Fibroblast of the aortic adventitia (primary cell): ENCODE data around the gene RPIA. TPM values are rescaled to one million over a fixed set of nuclear protein-coding genes. Genes with fewer than 3 reads are reported as not detected.

ENCODE experiments used
- DNase-seq: peaks from one replicate; pipeline ENCODE4 v3.0.0-alpha.2; 2010; ENCODE audit warnings: low read depth
- H3K4me3 ChIP-seq: 2 replicates; pipeline ENCODE4 v1.5.1; 2011; ENCODE audit warnings: low read depth, mild to moderate bottlenecking, control low read depth, low read length, moderate library complexity
- CTCF ChIP-seq: IDR thresholded peaks from 2 replicates; pipeline ENCODE4 v1.5.1; 2011; ENCODE audit warnings: mild to moderate bottlenecking, low read length, control low read depth, inconsistent platforms; ENCODE audit not compliant: insufficient read depth
- total RNA-seq: library from RNA; depleted of rRNA; stranded (reverse); fragments of >200 nt; gene quantifications from 2 replicates; pipeline ENCODE4 v1.2.3, GENCODE V29; 2012; ENCODE audit warnings: low replicate concordance

The RPIA gene
- total RNA-seq, 1 donor: 7.6 TPM

DNA sequence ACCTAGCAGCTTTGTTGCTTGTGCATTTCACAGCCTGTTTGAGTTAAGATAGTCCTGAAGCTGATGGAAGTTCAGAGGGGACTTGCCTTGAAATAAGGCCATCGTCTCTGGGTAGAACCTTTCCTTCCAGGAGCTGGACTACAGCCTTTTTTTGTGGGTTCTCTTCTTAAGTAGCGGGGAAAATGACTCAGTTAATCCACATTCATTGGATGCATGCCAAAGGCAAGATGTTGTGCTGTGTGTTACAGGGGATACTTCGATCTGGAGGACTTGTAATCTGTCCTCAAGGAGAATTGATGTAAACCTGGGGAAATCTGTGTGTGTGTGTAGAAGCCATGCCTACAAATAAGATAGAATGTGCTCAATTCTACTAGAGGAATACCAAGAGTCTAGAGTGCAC lies 46.8 kb downstream of the RPIA start:
- peak; percentile 72 for DNase-seq
- H3K4me3 ChIP-seq: no peak overlapping the region
- TF ChIP-seq CTCF: no peak

GRCh38 chr2:88739985-88740600 lies 48.6 kb downstream of the RPIA start:
- H3K4me3 ChIP-seq: no peak overlapping the region
- TF ChIP-seq CTCF: peak; percentile 95
- DNase-seq: peak; percentile 83

DNA sequence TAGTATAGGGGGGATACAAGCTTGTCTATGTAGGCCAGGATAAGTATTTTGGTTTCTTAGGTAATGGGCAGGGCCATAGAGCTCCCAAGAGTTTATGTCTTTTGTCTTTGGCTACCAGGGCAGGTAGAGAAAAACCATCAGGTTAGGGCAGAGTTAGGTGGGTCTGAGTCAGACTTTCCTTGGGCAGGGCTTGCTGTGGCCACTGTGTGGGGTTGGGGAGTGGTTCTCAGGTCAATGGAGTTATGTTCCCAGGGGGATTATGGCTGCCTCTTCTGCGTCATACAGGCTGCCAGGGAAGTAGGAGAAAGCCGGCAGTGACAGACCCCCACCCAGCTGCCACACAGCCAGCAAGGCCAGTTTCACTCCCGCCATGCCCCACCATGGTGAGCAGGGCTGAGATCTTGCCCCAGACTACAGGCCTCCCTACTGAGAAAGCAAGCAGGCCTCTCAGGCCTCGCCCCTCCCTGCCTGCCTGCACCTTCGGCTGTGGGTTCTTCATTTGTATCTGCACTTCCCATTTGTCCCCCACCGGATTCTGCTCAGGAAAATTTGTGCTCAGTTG lies 55.5 kb downstream of the RPIA start:
- H3K4me3 ChIP-seq: no peak overlapping the region
- TF ChIP-seq CTCF: no peak
- no peak for DNase-seq

DNA sequence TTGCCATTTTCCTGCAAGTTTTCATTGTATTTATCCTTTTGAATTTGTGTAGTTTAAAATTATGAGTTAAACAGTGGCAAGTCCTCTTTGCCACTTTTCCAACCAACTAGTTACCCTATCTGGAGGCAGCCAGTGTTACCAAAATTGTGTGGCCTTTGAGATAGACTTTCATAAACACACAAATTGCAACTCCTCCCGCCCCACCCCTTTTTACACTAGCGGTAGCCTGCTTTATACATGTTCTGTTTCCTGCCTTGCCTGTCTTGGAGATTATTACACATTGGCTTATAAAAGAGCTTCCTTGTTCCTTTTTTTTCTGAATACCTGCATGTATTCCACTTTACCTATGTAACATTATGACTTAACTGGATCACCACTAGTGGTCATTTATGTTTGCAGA lies 56.5 kb downstream of the RPIA start:
- no peak overlapping the region for H3K4me3 ChIP-seq
- no peak for DNase-seq
- no peak for TF ChIP-seq CTCF

GRCh38 chr2:88751768-88752167 lies 60.3 kb downstream of the RPIA start:
- no peak for DNase-seq
- no peak overlapping the region for H3K4me3 ChIP-seq
- TF ChIP-seq CTCF: no peak

DNA sequence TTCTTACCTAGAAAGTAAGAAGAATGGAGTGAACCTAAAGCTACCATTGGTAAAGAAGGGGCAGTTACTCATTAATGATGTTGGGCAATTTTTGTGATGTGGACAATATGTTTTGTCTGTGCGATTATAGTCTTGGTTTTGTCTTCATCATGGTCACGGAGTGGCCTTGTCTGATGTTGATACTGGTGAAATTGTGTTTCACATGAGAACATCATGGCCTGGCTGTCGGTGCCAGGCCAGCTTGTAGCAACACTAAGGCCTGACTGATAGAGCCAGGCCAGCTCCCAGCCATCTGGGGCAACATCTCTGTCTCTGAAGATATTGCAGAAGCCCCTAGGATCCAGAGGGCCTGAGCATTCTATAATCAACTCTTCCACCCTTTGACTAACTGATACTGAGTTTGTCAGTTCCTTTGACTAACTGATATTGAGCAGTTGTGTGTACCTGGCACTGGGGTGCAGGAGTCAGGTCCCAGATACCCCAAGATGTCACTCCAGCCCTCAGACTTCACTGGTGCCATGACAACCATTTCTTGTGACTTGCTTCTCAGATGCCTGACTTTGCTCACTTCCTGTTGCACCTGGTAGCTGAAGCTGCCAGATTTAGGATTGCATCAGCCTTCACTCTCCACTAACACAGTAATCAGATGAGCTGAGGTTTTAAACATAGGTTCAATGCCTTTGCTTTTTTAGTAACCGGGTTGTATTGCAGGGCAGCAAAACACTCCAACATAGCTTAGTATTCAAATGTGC lies 62.5 kb downstream of the RPIA start:
- H3K4me3 ChIP-seq: no peak overlapping the region
- TF ChIP-seq CTCF: no peak
- DNase-seq: no peak
